DOHH2 (cell line): ENCODE data around the gene PARP14.

Source experiments
- CTCF ChIP-seq: fragments of 200-600 bp; sonication (generic); IDR thresholded peaks from one replicate; pipeline ENCODE4 v1.5.1; 2014; ENCODE audit warnings: antibody characterized with exemption, mild to moderate bottlenecking, low read depth, low read length; ENCODE audit not compliant: poor library complexity, severe bottlenecking
- EZH2phosphoT487 ChIP-seq: fragments of 200-600 bp; sonication (generic); IDR thresholded peaks from 2 replicates; pipeline ENCODE4 v1.6.1; 2017; ENCODE audit warnings: borderline replicate concordance, mild to moderate bottlenecking, antibody characterized with exemption, low read length, moderate library complexity, mixed read lengths

DNA sequence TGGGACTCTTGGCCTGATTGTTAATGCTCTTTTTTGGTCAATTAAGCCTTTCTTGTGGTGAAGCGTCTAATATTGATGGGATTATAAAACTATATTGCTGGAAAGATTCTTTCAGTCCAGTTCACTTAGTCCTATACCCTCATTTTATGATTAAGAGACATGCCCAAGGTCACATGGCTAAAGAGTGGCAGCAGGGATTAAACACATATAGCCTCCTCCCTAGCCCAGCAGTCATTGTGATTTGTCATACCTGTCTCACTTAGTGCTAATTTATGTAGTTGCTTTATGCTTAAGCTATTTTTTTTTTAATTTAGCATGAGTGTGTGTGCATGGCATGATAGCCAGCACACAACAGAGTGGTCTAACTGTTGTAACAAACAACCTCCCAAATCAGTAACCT is 9.5 kb downstream of the PARP14 start:
- no peak for TF ChIP-seq EZH2phosphoT487
- TF ChIP-seq CTCF: no peak
